Left renal cortex interstitium (tissue), 4 donors: ENCODE data around the gene UBE4A. TPM values are rescaled to one million over a fixed set of nuclear protein-coding genes. Genes with fewer than 3 reads are reported as not detected.
A peak's percentile ranks its signal among the peaks of the same experiment; 100 is the strongest.

Source experiments
- DNase-seq, 4 donors: peaks; one replicate each; pipeline ENCODE4 v3.0.0-alpha.2; 2013; ENCODE audit warnings: low read depth in 4 of 4, low spot score in 2 of 4, missing footprints in 1 of 4
- polyA plus RNA-seq, 4 donors: library from polyadenylated mRNA; unstranded; fragments of 120-200 nt; gene quantifications; one replicate each; pipeline ENCODE4 v1.2.1, GENCODE V29; 2013; ENCODE audit not compliant: insufficient read length in 4 of 4

The UBE4A gene, protein sequence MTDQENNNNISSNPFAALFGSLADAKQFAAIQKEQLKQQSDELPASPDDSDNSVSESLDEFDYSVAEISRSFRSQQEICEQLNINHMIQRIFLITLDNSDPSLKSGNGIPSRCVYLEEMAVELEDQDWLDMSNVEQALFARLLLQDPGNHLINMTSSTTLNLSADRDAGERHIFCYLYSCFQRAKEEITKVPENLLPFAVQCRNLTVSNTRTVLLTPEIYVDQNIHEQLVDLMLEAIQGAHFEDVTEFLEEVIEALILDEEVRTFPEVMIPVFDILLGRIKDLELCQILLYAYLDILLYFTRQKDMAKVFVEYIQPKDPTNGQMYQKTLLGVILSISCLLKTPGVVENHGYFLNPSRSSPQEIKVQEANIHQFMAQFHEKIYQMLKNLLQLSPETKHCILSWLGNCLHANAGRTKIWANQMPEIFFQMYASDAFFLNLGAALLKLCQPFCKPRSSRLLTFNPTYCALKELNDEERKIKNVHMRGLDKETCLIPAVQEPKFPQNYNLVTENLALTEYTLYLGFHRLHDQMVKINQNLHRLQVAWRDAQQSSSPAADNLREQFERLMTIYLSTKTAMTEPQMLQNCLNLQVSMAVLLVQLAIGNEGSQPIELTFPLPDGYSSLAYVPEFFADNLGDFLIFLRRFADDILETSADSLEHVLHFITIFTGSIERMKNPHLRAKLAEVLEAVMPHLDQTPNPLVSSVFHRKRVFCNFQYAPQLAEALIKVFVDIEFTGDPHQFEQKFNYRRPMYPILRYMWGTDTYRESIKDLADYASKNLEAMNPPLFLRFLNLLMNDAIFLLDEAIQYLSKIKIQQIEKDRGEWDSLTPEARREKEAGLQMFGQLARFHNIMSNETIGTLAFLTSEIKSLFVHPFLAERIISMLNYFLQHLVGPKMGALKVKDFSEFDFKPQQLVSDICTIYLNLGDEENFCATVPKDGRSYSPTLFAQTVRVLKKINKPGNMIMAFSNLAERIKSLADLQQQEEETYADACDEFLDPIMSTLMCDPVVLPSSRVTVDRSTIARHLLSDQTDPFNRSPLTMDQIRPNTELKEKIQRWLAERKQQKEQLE
- polyA plus RNA-seq, result 10 to 100 TPM; 30.2 to 50.1 (median 39.8) TPM

DNA sequence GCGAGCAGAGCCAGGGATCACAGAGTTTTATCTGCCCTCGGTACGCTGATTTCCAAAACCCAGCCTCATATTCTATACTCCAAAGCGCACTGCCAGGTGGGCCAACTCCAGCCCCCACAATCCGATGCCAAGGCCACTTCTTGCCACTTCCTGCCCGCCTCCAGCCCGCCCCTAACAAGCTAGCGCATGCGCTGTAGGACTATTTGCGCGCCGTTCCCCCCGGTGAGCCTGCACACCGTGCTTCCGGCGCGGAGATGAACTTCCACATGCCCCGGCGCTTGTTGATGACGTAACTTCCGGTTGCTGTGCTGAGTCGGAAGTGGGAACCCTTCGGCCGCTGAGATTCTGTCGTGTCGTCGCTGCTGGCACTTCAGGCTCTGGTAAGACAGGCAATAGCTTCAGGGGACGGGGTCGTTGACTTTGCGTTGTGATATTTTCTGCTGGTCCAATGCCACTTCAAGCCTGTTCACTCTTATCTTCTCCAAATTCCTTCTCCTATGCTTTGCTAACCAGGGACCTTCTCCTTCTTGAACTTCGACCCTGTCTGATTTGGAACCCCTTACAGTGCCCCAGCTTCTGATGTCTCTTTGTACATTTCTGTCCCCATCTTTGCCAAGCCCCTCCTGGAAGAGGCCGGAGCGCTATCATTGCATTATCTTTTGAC is at the start of gene UBE4A:
Gene UBE4A, plus strand, starts transcription at position 306 of the 664 bp plus-strand sequence. CDS start 5,481 bp downstream, outside the sequence.
- DNase-seq, result peak; percentile 75 to 88 (median 81)

DNA sequence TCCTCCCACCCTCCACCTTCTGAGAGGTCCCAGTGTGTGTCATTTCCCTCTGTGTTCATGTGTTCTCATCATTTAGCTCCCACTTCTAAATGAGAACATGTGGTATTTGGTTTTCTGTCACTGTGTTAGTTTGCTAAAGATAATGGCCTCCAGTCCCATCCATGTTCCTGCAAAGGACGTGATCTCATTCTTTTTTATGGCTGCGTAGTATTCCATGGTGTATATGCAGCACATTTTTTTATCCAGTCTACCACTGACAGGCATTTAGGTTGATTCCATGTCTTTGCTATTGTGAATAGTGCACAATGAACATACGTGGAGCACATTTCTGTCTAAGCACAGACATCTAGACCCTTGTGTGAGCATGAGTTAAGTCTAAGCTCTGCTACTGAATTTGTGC is 49.1 kb upstream of the UBE4A start:
- no peak for DNase-seq

GRCh38 chr11:118310781-118311485 is 48.5 kb upstream of the UBE4A start:
- no peak for DNase-seq

GRCh38 chr11:118311518-118311917 is 47.9 kb upstream of the UBE4A start:
- no peak for DNase-seq

GRCh38 chr11:118312328-118312727 is 47.1 kb upstream of the UBE4A start:
- DNase-seq, result no peak

DNA sequence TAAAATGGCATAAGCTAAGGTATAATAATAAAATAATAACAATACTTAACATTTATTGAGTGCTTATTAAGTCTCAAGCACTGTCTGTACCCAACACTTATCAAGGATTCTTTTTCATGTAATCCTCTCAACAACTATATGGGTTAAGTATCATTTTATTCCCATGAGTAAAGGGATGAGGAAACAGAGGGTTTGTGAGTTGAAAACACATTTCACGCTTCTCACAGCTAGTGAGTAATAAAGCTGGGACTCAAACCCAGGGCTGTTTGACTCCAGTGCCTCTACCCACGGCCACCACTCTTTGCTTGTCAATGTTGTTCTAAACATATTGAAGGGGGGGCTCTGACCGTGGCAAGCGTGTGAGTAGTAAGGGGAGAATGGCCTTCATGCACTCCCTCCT is 46.2 kb upstream of the UBE4A start:
- no peak for DNase-seq

DNA sequence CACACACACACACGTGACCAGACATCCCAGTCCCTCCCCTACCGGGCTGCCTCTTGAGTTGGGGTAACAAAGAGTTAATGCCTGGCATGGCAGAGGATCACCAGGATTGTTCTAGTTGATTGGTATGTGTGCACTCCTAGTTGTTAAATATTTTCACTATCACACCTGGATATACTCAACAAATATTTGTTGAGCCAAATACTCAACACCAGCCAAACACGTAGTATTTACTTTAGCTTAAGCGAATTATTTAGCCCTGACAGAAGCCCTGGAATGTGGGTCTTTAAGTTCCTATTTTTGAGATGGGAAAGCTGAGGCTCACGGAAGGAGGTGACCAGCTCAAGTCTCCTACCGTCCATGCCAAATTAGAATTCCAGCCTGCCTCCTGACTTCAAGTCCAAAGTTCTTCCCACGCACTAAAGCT is 44.4 kb upstream of the UBE4A start:
- DNase-seq, result no peak

DNA sequence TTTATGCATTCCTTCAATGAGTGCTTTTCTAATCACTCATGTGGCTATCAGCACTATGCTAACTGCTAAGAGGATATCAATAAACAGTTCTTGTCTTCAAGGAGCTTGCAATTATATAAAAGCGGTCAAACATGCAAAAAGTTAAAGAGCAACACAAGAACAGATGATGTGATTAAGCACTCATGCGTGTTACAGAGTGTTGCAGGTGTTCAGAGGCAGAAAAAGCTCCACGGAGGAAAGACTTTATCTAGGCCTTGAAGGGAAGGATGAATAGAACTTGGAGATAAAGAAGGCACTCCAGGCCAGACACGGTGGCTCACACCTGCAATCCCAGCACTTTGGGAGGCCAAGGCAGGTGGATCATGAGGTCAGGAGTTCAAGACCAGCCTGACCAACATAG is 41.3 kb upstream of the UBE4A start:
- no peak for DNase-seq

GRCh38 chr11:118318581-118319336 is 40.6 kb upstream of the UBE4A start:
- no peak for DNase-seq

DNA sequence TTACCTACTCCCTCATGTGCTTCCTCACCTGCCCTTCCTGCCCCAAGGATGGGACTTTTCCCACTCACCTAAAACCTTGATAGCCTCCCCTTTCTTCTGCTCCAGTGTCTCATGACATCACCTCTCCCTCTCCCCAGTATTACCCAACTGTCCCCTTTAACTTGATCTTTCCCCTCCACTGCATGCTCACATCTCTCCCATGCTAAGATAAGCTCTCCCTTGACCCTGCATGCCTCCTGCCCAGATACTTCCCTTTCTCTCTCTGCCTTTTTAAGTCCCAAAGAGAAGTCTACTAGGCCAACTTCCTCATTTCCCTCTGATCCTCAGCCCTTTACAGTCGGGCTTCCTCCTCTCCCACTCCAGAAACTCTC is 40.1 kb upstream of the UBE4A start:
- no peak for DNase-seq

DNA sequence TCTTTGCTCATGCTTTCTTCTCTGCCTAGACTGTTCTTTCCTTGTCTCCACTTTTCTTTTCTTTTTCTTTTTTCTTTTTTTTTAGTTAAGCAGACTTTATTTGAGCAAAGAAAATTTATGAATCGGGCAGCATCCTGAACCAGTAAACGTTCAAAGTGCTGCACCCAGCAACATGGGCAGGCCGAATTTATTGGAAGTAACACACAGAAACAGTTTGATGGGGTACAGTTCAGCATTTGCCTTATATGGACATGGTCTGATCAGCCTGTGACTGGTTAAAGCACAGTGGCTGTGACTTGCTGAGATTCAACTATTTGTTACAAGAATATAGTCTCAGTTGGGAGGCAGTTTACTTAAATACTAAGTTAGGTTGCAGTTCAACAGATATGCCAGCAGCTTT is 38.9 kb upstream of the UBE4A start:
- DNase-seq, result no peak

DNA sequence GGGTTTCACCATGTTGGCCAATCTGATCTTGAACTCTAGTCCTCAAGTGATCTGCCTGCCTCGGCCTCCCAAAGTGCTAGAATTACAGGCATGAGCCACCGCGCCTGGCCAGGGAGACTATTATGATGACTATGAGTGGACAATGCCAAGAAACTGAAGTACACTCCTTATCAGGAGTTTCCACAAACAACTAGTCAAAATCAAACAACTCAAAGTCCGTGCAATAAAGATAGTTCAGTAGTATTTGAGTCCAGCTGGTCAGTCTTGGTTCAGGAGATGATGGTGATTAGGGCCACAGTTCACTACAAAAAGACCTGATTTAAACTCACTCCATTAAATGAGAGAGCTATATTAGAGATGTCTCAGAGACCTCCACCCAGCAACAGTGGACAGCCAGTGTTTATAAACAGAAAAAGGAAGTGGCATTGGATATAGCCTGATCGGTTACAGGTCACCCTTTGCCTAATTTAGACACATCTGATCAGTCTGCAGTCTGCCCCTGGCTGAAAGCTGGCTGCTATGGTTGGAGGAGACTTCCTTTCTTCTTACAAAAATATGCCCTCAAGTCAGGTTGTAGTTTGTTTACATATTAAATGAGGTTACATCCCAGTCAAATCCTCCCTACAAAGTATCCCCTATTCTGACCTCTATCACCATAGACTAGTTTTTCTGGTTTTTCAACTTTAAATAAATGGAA is 37.9 kb upstream of the UBE4A start:
- DNase-seq, result no peak

GRCh38 chr11:118322721-118323120 is 36.7 kb upstream of the UBE4A start:
- no peak for DNase-seq

GRCh38 chr11:118325283-118325682 is 34.1 kb upstream of the UBE4A start:
- DNase-seq, result no peak

- no peak for DNase-seq
Observed at GRCh38 chr11:118328745-118329144, 30.7 kb upstream of the UBE4A start.

DNA sequence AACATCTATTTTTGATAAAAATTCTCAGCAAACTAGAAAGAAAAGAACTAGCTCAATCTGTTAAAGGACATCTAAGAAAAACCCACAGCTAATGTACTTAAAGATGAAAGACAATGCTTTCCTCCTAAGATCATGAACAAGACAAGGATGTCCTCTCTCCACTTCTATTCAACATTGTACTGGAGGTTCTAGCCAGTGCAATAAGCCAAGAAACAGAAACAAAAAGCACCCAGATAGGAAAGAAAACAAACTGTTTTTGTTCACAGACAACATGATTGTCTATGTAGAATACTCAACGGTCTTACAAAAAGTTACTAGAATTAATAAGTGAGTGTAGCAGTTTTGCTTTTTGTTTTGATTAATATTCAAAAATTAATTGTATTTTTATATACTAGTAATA is 24.7 kb upstream of the UBE4A start:
- no peak for DNase-seq

DNA sequence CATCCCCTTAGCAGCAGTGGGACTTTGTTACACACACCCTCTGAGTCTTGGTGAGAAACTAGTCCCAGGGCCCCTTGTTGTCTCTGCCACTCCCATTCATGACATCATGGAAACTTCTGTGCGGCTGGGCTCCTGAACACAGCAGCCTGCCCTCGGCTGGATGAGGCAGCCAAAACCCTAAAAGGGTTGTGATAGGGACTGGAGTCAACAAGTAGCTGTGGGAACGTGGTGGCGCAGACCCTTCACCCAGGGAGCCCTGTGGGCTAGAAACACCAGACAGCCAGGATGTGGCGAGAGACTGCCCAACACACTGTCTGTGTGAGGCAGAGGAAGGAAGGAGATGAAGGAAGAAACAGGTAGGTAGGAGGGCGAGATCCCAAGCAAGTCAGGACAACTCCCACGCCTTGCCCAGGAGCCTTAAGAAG is 20.8 kb upstream of the UBE4A start:
- no peak for DNase-seq

GRCh38 chr11:118339281-118339961 is 20.0 kb upstream of the UBE4A start:
- no peak for DNase-seq
